Activated CD8-positive, alpha-beta T cell treated with anti-CD3 and anti-CD28 coated beads for 36 hours (primary cell): ENCODE results near the gene HRC. TPM values are rescaled to one million over a fixed set of nuclear protein-coding genes. Genes with fewer than 3 reads are reported as not detected.

Experiments
- ATAC-seq: fragments of 200-7000 bp; cut with Tn5 transposase; one replicate; pipeline ENCODE4 v1.10.0; 2021; ENCODE audit warnings: mild to moderate bottlenecking, moderate library complexity
- CTCF ChIA-PET: fragments of 350-600 bp; sonication (Branson Sonifier 250); formaldehyde crosslinking; loops from one replicate; lab custom pipeline; 2021; ENCODE audit warnings: antibody characterized with exemption; lab: Charles Lee
- POLR2A ChIA-PET: fragments of 350-600 bp; sonication (Branson Sonifier 250); formaldehyde crosslinking; loops from one replicate; lab custom pipeline; 2021; ENCODE audit warnings: antibody characterized with exemption; lab: Charles Lee
- DNase-seq: peaks from one replicate; pipeline ENCODE4 v3.0.0-alpha.2; 2020
- H3K27ac Mint-ChIP-seq: one replicate; pipeline ENCODE4 v1.8.0; 2021; ENCODE audit warnings: mild to moderate bottlenecking, mixed read lengths
- H3K27me3 Mint-ChIP-seq: one replicate; pipeline ENCODE4 v1.8.0; 2021; ENCODE audit warnings: mixed read lengths
- H3K36me3 Mint-ChIP-seq: one replicate; pipeline ENCODE4 v1.8.0; 2021; ENCODE audit warnings: low read depth, mixed read lengths
- H3K4me1 Mint-ChIP-seq: one replicate; pipeline ENCODE4 v1.8.0; 2021; ENCODE audit warnings: low read depth, mixed read lengths
- H3K4me3 Mint-ChIP-seq: one replicate; pipeline ENCODE4 v1.8.0; 2021; ENCODE audit warnings: mild to moderate bottlenecking, moderate library complexity, mixed read lengths
- H3K9me3 Mint-ChIP-seq: one replicate; pipeline ENCODE4 v1.8.0; 2021; ENCODE audit warnings: mixed read lengths
- intact Hi-C: fragments of 100-400 bp; cut with micrococcal nuclease; formaldehyde crosslinking; loops from one replicate; pipeline ENCODE4 v1.10.0; 2022
- total RNA-seq, 2 experiments: library from RNA; stranded (reverse); gene quantifications; one replicate each; pipeline ENCODE4 v1.2.3, GENCODE V29; 2021
- TF ChIP-seq, protein P1 (sequence below): fragments of 200-600 bp; IDR thresholded peaks from one replicate; pipeline ENCODE4 v1.8.0; 2022; ENCODE audit warnings: antibody characterized with exemption, mild to moderate bottlenecking

The HRC gene
- total RNA-seq, 2 experiments from 2014 or later, result not detected

DNA sequence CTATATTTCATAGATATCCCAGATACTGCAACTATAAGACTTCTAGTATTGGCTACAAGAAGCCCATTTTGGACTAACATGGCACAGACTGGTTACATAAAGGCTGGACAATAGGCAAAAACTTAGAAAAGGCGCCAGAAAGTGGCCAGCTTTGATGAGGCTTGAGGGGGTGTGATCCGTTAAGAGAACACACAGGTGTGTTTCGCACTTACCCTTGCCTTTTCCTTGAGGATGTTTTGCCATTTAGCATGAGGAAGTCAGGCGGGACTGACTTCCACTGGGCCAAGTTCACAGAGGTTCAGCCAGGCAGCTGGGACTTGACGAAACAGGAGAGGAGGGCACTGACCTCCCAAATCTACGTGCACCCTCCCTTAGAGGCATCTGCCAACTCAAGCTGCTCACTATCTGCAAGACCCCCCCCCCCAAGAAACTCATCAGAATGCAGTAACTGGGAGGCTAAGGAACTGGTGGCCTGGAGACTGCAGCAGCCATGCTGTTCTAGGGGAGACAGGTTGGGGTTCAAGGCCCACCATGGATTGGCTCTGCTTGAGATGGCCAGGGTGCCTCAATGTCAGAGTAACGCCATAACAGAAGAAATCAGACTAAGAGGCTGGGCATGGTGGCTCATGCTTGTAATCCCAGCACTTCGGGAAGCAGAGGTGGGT lies 45.5 kb downstream of the HRC start:
- ChIA-PET CTCF (interaction anchor here (4.8 kb wide), 1 partner anchor 11 kb away, joined by 30 read pairs; no protein-coding TSS in a partner anchor), POLR2A (interaction anchor here (0.8 to 2.3 kb wide), 4 partner anchors 8 to 15 kb away, joined by 3 to 8 read pairs (median 6); no protein-coding TSS in a partner anchor)
- TF ChIP-seq, protein P1, sequence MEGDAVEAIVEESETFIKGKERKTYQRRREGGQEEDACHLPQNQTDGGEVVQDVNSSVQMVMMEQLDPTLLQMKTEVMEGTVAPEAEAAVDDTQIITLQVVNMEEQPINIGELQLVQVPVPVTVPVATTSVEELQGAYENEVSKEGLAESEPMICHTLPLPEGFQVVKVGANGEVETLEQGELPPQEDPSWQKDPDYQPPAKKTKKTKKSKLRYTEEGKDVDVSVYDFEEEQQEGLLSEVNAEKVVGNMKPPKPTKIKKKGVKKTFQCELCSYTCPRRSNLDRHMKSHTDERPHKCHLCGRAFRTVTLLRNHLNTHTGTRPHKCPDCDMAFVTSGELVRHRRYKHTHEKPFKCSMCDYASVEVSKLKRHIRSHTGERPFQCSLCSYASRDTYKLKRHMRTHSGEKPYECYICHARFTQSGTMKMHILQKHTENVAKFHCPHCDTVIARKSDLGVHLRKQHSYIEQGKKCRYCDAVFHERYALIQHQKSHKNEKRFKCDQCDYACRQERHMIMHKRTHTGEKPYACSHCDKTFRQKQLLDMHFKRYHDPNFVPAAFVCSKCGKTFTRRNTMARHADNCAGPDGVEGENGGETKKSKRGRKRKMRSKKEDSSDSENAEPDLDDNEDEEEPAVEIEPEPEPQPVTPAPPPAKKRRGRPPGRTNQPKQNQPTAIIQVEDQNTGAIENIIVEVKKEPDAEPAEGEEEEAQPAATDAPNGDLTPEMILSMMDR, result no peak
- no peak for DNase-seq
- intact Hi-C loops, result no loop called here
- no peak overlapping the region for H3K27ac Mint-ChIP-seq
- ATAC-seq, result no peak
- H3K27me3 Mint-ChIP-seq, result no peaks in the 10 kb centered on the region
- peaks cover 14% of the 10 kb centered on the region for H3K4me1 Mint-ChIP-seq
- H3K4me3 Mint-ChIP-seq, result no peak overlapping the region
- H3K36me3 Mint-ChIP-seq, result peaks cover 33% of the 10 kb centered on the region
- no peaks in the 10 kb centered on the region for H3K9me3 Mint-ChIP-seq

- intact Hi-C loops, result no loop called here
- no peaks in the 10 kb centered on the region for H3K9me3 Mint-ChIP-seq
- POLR2A ChIA-PET, result interaction anchor here (1.7 to 2.3 kb wide), 3 partner anchors 9 to 14 kb away, joined by 6 to 8 read pairs (median 7); no protein-coding TSS in a partner anchor
- no peak overlapping the region for H3K27ac Mint-ChIP-seq
- peaks cover 14% of the 10 kb centered on the region for H3K4me1 Mint-ChIP-seq
- TF ChIP-seq, protein P1, result no peak
- H3K36me3 Mint-ChIP-seq, result peaks cover 35% of the 10 kb centered on the region
- H3K4me3 Mint-ChIP-seq, result no peak overlapping the region
- no peaks in the 10 kb centered on the region for H3K27me3 Mint-ChIP-seq
- CTCF ChIA-PET, result interaction anchor here (1.2 to 4.8 kb wide), 2 partner anchors 11 to 37 kb away, joined by 3 to 30 read pairs; no protein-coding TSS in a partner anchor
- DNase-seq (no peak), ATAC-seq (no peak)
Observed at GRCh38 chr19:49109051-49109450, 46.1 kb downstream of the HRC start.

DNA sequence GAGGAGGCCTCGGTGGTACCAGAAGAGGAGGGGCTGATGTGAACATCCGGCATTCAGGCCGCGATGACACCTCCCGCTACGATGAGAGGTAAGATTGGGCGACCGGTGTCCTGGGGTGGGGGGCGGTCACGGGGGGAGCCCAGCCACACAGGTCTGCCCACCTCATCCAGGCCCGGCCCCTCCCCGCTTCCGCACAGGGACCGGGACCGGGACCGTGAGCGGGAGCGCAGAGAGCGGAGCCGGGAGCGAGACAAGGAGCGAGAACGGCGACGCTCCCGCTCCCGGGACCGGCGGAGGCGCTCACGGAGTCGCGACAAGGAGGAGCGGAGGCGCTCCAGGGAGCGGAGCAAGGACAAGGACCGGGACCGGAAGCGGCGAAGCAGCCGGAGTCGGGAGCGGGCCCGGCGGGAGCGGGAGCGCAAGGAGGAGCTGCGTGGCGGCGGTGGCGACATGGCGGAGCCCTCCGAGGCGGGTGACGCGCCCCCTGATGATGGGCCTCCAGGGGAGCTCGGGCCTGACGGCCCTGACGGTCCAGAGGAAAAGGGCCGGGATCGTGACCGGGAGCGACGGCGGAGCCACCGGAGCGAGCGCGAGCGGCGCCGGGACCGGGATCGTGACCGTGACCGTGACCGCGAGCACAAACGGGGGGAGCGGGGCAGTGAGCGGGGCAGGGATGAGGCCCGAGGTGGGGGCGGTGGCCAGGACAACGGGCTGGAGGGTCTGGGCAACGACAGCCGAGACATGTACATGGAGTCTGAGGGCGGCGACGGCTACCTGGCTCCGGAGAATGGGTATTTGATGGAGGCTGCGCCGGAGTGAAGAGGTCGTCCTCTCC lies 47.4 kb downstream of the HRC start:
- Mint-ChIP-seq H3K36me3 (peaks cover 36% of the 10 kb centered on the region), H3K9me3 (no peaks in the 10 kb centered on the region), H3K4me1 (peaks cover 9% of the 10 kb centered on the region), H3K4me3 (no peak overlapping the region), H3K27me3 (no peaks in the 10 kb centered on the region), H3K27ac (no peak overlapping the region)
- CTCF ChIA-PET, result interaction anchor here (1.1 to 4.8 kb wide), 3 partner anchors 9 to 38 kb away, joined by 3 to 30 read pairs (median 3); no protein-coding TSS in a partner anchor
- POLR2A ChIA-PET, result interaction anchor here (2.3 kb wide), 1 partner anchor 10 kb away, joined by 8 read pairs; no protein-coding TSS in a partner anchor
- TF ChIP-seq, protein P1, result no peak
- intact Hi-C loops, result no loop called here
- ATAC-seq, result no peak
- DNase-seq, result no peak

DNA sequence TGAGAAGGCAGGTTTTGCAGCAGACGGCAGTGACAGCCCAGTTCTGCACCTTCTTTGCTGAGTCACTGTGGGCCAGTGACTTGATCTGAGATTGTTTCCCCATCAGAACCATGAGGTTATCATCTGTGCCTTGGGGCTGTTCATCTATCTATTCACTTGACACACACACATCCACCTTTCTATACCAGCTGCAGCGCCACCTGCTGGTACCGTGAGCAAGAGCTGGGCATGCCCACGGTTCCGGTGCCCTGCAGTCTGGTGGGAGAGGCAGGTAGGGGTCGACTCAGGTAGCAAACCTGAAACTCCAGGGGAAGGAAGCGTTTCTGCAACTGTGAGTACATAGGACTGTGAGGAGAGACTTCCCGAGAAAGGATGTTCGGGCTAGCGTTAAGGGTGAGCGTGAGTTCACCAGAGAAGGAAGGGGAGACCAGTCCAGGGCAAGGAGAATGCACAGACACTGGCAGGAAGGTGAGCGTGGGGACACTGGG lies 48.5 kb downstream of the HRC start:
- ChIA-PET CTCF (interaction anchor here (0.7 to 2.9 kb wide), 19 partner anchors 9 to 107 kb away, joined by 3 to 41 read pairs (median 5); partner anchors contain the start of gene LIN7B), POLR2A (interaction anchor here (2.2 to 3.2 kb wide), 2 partner anchors 8 to 12 kb away, joined by 14 read pairs; partner anchors contain the start of gene LIN7B)

More for the DNA sequence above, 48.5 kb downstream of the HRC start:
- Mint-ChIP-seq H3K27ac (peak overlapping the region; percentile 26), H3K27me3 (no peaks in the 10 kb centered on the region), H3K4me3 (no peak overlapping the region), H3K36me3 (peaks cover 40% of the 10 kb centered on the region), H3K4me1 (peaks cover 7% of the 10 kb centered on the region), H3K9me3 (no peaks in the 10 kb centered on the region)
- DNase-seq (peak; percentile 77), ATAC-seq (peak; percentile 68)
- intact Hi-C loops, result no loop called here
- TF ChIP-seq, protein P1, result peak; percentile 91
